Transverse colon (tissue), 4 donors: ENCODE results near the gene DHX58.

Experiments used
- CTCF ChIP-seq, 5 experiments: fragments of 200-600 bp in 3 of 5; fragments of 450-650 bp in 2 of 5; sonication (generic) in 3 of 5; IDR thresholded peaks; 1 replicate in 2 of 5; 2 replicates in 3 of 5; pipeline ENCODE4 v1.5.1; 2016 to 2017; ENCODE audit warnings: antibody characterized with exemption in 5 of 5, inconsistent platforms in 3 of 5, mild to moderate bottlenecking in 2 of 5, moderate library complexity in 1 of 5
- EP300 ChIP-seq: sonication (generic); formaldehyde crosslinking; IDR thresholded peaks from one replicate; pipeline ENCODE4 v1.6.1; 2017; ENCODE audit warnings: antibody characterized with exemption, low read depth
- POLR2A ChIP-seq: fragments of 450-650 bp; IDR thresholded peaks from one replicate; pipeline ENCODE4 v1.6.1; 2016; ENCODE audit warnings: antibody characterized with exemption, mild to moderate bottlenecking, moderate library complexity
- POLR2AphosphoS5 ChIP-seq, 3 donors: sonication (generic); formaldehyde crosslinking; IDR thresholded peaks; one replicate each; pipeline ENCODE4 v1.6.1; 2016; ENCODE audit warnings: antibody characterized with exemption in 3 of 3

GRCh38 chr17:42104264-42104663 lies 8.2 kb downstream of the DHX58 start:
- TF ChIP-seq CTCF (IDR thresholded peaks at IDR 0.05) (no peak), POLR2A (no peak), POLR2AphosphoS5 (IDR thresholded peaks at IDR 0.05) (no peak), EP300 (no peak)
